ENCODE data around the gene TPCN1.
A peak's percentile ranks its signal among the peaks of the same experiment; 100 is the strongest.

TPCN1 gene

DNA sequence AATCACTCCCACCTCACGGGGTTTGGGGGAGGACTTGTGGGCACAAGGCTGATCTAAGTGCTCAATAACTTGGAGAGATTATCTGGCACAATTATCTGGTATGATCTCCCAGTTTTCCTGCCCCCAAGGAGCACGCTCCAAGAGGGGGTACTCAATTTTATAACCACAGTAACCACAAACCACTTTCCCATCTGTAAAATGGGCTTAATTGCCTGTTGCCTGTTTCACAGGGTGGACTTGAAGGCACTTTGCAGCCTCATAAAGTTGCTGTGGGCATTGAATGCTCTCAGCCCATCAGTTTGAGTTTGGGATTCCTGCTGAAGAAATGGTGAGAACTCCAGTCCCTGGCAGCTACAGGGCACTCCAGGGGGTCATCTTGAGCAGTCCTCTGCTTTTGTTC lies 109.2 kb downstream of the TPCN1 start:
- DNase-seq (ENCODE audit: low spot score in 2 of 2) (no peak), ATAC-seq (replicated peaks; ENCODE audit: extremely low read depth, poor library complexity, severe bottlenecking) (no peak)
- Mint-ChIP-seq H3K27me3 (no peaks in the 10 kb centered on the region), H3K4me3 (no peak overlapping the region), H3K36me3 (ENCODE audit: insufficient read depth) (peaks cover 12% of the 10 kb centered on the region), H3K9me3 (no peaks in the 10 kb centered on the region), H3K27ac (ENCODE audit: low read depth) (no peak overlapping the region), H3K4me1 (peaks cover 41% of the 10 kb centered on the region)

DNA sequence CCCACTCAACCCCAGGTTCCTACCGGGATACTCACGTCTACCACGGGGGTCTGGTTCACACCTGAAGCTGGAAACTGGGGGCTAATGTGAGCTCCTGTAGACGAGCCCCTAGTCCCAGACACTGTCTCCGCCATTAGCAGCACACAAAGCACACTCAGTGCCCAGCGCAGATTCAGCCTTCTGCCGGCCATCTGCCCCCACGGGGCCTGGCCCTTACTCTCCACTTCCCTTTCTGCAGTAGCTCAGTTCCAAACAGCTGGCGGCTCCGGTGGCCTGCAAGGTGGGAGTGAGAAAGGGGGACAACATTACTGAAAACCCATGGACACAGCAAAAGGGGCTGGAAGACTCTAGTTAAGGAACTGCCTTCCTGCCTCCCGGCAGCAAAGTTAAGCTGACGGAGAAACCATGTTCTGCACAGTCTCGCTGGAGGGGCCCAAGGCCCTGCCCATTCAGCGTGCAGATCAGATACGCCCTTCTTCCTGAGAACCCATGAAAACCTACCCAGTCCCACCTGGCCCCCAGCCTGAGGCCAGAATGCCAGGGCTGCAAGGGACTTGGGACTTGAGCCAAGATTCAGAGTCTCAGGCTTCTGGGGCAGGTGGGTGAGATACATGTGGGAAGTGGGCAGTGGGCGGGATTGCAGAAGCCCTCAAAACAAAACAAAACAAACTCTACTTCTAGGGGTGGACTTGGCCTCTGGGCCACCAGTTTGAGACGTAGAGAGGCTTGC lies 111.6 kb downstream of the TPCN1 start:
- H3K4me3 Mint-ChIP-seq: peak overlapping the region; percentile 16
- H3K27me3 Mint-ChIP-seq: no peaks in the 10 kb centered on the region
- H3K36me3 Mint-ChIP-seq (ENCODE audit: insufficient read depth): peaks cover 10% of the 10 kb centered on the region
- no peaks in the 10 kb centered on the region for H3K9me3 Mint-ChIP-seq
- ATAC-seq (replicated peaks; ENCODE audit: extremely low read depth, poor library complexity, severe bottlenecking) (no peak), DNase-seq (ENCODE audit: low spot score in 2 of 2) (no peak)
- H3K4me1 Mint-ChIP-seq: peaks cover 41% of the 10 kb centered on the region
- no peak overlapping the region for H3K27ac Mint-ChIP-seq (ENCODE audit: low read depth)

DNA sequence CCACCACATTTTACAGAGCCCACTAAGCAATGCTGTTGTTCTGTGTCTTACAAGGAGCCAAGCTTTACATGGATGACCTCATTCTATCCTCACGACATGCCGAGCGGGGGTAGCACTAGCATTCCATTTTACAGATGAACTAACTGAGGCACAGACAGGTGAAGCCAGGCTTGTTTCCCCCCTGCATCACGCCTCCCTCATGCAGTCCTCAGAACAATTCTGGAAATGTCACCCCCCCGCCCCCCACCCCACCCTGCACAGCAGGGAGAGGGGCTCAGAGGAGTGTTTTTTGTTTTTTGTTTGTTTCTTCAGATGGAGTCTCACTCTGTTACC lies 112.1 kb downstream of the TPCN1 start:
- Mint-ChIP-seq H3K27ac (ENCODE audit: low read depth) (no peak overlapping the region), H3K27me3 (no peaks in the 10 kb centered on the region), H3K36me3 (ENCODE audit: insufficient read depth) (peaks cover 8% of the 10 kb centered on the region), H3K9me3 (no peaks in the 10 kb centered on the region), H3K4me1 (peaks cover 37% of the 10 kb centered on the region), H3K4me3 (peak overlapping the region; percentile 16)
- ATAC-seq (replicated peaks; ENCODE audit: extremely low read depth, poor library complexity, severe bottlenecking) (no peak), DNase-seq (ENCODE audit: low spot score in 2 of 2) (no peak)

DNA sequence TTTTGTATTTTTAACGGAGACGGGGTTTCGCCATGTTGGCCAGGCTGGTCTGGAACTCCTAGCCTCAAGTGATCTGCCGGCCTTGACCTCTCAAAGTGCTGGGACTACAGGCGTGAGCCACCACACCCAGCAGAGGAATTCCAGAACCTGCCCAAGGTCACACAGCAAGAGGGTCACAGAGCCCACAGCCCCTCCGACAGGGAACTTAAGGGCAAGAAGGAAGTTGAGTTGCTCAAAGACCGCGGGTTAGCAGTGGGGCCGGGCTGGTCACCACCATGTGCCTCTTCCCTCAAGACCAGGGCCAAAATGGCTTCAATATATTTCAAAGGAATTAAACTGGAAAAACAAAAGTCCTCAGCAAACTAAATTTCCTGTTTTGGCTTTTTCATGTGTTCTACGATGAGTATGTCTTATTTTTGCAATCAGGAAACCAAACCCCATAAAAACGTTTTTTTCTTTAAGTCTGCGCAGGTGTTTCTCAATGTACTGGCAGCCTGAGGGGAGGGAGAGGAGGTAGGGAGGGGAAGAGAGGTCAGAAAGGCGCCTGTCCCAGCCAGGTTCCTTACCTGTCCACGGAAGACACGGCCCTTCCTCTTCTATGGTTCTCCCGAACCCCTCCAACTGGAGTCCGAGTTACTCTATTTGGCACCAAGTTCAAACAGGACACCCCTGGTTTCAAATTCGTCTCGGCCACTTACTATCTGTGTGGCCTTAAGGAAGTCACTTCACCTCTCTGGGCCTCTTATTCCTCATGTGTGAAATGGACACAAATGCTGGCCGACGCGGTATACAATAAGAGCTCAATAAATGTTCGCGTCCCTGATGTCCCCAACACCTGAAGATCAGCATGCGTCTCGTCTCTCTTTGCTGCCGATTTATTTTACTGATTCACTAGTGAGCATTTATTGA lies 112.9 kb downstream of the TPCN1 start:
- H3K27me3 Mint-ChIP-seq: no peaks in the 10 kb centered on the region

DNA sequence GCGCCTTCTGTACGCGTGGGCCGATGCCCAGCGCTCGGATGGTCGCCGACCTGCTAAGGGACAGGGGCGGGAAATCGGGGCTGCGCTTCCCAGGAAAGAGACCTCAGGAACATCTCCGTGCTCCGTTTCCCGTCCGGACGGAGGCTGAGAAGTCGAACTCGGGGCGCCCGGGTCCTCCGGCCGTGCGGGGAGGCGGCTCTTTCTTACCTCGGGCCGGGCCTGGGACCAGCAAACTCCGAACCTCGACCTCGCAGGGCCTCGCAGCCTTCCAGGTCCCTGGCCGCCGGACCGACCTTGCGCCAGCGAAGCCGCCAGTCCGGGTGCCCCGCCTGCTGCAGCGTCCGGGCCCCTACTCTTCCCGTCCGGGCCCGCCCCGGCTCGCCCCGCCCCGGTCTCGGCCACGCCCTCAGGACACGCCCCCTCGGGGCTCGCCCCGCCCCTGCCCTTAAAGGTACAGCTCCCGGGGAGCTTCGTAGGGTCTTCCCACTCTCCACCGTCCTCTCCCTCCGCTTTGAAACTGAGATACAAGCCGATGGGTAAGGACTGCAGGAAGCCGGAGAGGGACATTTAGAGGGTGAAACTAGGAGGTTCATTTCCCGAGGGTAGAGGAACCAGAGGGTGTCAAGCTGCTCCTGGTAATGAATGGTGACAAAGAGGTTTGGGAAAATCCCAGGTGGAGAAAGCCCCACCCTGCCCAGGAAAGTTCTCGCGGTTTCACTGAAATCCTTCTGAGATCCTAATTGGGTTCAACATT lies 113.7 kb downstream of the TPCN1 start, which contains the start of gene SLC8B1:
Gene SLC8B1, minus strand, starts transcription at position 324 of the 754 bp plus-strand sequence. CDS start 2,231 bp downstream, outside the sequence.
- H3K27ac Mint-ChIP-seq (ENCODE audit: low read depth): peak within 1 kb of the TSS; percentile 64
- peak within 1 kb of the TSS; percentile 89 for H3K4me3 Mint-ChIP-seq
- ATAC-seq (replicated peaks; ENCODE audit: extremely low read depth, poor library complexity, severe bottlenecking) (peak; percentile 90), DNase-seq (ENCODE audit: low spot score in 2 of 2) (peak; percentile 69 to 79)
- no peaks in the 10 kb centered on the region for H3K27me3 Mint-ChIP-seq
- peaks cover 4% of the 10 kb centered on the region for H3K36me3 Mint-ChIP-seq (ENCODE audit: insufficient read depth)
- peaks cover 26% of the 10 kb centered on the region for H3K4me1 Mint-ChIP-seq
- no peaks in the 10 kb centered on the region for H3K9me3 Mint-ChIP-seq

More for the DNA sequence above, 112.9 kb downstream of the TPCN1 start:
- H3K4me1 Mint-ChIP-seq: peaks cover 34% of the 10 kb centered on the region
- peak overlapping the region; percentile 89 for H3K4me3 Mint-ChIP-seq
- DNase-seq (ENCODE audit: low spot score in 2 of 2): no peak
- peak; percentile 30 for ATAC-seq (replicated peaks; ENCODE audit: extremely low read depth, poor library complexity, severe bottlenecking)
- no peaks in the 10 kb centered on the region for H3K9me3 Mint-ChIP-seq
- H3K36me3 Mint-ChIP-seq (ENCODE audit: insufficient read depth): peaks cover 7% of the 10 kb centered on the region
- H3K27ac Mint-ChIP-seq (ENCODE audit: low read depth): peak overlapping the region; percentile 64

DNA sequence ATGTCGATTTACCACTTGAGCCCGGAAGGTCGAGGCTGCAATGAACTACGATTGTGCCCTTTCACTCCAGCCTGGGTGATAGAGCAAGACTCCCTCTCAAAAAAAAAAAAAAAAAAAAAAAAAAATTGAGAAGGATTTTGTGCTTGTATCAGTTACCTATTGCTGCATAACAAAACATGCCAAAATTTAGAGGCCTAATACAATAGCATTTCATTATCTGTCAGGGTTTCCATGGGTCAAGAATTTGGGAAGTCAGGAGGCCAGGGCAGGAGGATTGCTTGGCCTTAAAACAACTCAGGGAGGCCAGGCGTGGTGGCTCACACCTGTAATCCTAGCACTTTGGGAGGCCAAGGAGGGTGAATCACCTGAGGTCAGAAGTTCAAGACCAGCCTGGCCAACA lies 118.3 kb downstream of the TPCN1 start:
- H3K4me3 Mint-ChIP-seq: no peak overlapping the region
- no peak overlapping the region for H3K27ac Mint-ChIP-seq (ENCODE audit: low read depth)
- H3K4me1 Mint-ChIP-seq: peaks cover 2% of the 10 kb centered on the region
- no peaks in the 10 kb centered on the region for H3K9me3 Mint-ChIP-seq
- H3K27me3 Mint-ChIP-seq: no peaks in the 10 kb centered on the region
- ATAC-seq (replicated peaks; ENCODE audit: extremely low read depth, poor library complexity, severe bottlenecking) (no peak), DNase-seq (ENCODE audit: low spot score in 2 of 2) (no peak)
- no peaks in the 10 kb centered on the region for H3K36me3 Mint-ChIP-seq (ENCODE audit: insufficient read depth)

DNA sequence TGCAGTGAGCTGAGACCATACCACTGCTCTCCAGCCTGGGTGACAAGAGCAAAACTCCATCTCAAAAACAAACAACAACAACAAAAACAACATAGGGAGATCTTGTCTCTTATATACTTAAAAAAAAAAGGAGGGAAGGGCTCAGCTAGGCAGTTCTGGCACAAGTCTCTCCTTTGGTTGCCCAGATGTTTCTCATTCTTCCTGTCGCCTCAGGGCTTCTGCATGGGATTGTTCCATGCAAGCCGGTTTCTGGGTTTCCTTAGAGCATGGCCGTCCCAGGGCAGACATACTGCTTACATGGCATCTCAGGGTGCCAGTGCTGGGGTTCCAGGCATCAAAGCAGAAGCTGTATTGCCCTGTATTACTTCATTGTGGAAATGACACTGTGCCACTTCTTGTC lies 118.8 kb downstream of the TPCN1 start:
- Mint-ChIP-seq H3K9me3 (no peaks in the 10 kb centered on the region), H3K27me3 (no peaks in the 10 kb centered on the region), H3K4me3 (no peak overlapping the region), H3K27ac (ENCODE audit: low read depth) (no peak overlapping the region), H3K4me1 (no peaks in the 10 kb centered on the region), H3K36me3 (ENCODE audit: insufficient read depth) (no peaks in the 10 kb centered on the region)
- no peak for ATAC-seq (replicated peaks; ENCODE audit: extremely low read depth, poor library complexity, severe bottlenecking)
- no peak for DNase-seq (ENCODE audit: low spot score in 2 of 2)

DNA sequence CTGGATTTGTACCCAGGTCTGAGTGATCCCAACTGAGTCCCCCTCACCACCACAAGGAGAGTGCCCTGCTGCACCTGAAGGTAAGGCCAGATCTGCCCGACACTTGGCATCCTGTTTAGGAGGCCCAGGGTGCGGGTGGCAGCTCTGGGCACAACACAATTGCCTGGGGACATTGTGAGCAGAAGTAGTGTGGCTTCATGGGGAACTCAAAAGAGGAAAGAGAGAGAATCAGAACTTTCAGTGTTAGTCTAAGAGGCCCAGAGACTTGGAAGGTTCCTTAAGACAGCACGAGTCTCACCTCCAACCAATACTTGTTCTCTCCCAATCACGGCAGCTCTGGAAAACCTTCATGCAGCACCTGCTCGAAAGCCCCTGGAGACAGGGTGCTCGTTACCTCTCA lies 120.3 kb downstream of the TPCN1 start:
- no peak overlapping the region for H3K4me3 Mint-ChIP-seq
- no peak overlapping the region for H3K27ac Mint-ChIP-seq (ENCODE audit: low read depth)
- no peaks in the 10 kb centered on the region for H3K36me3 Mint-ChIP-seq (ENCODE audit: insufficient read depth)
- ATAC-seq (replicated peaks; ENCODE audit: extremely low read depth, poor library complexity, severe bottlenecking) (no peak), DNase-seq (ENCODE audit: low spot score in 2 of 2) (no peak)
- H3K27me3 Mint-ChIP-seq: no peaks in the 10 kb centered on the region
- no peaks in the 10 kb centered on the region for H3K4me1 Mint-ChIP-seq
- H3K9me3 Mint-ChIP-seq: no peaks in the 10 kb centered on the region

DNA sequence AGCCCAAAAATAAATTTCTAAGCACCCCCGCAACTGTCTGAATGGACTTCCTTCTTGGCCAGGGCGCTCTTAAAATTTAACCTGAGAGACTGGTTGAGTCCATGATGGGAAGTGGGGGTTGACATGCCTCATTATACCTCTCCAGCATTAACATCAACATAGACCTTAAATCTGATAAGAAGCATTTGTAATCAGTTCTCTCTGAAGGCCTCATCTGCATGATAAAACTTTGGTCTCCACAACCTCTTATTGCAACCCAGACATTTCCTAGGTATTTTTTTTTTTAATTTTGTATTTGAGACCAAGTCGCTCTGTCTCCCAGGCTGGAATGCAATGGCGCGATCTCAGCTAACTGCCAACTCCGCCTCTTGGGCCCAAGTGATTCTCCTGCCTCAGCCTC lies 124.1 kb downstream of the TPCN1 start:
- no peak for ATAC-seq (replicated peaks; ENCODE audit: extremely low read depth, poor library complexity, severe bottlenecking)
- Mint-ChIP-seq H3K4me1 (no peaks in the 10 kb centered on the region), H3K4me3 (no peak overlapping the region)

DNA sequence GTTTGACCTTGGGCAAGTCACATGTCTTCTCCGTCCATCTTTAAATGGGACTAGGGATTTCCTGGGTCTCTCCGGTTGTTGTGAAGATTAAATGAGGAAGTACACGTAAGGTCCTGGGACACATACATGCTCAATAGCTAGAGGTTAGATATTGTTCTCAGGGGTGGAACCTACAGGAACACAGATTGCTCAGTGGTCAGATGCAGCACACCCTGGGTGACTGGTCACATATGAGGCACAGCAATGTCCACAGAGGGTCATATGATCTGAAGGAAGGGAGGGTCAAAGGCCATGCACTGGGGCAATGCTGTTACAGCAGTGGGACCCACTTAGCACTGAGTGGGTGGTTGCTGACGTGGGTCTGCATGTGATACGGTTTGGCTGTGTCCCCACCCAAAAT lies 125.1 kb downstream of the TPCN1 start:
- no peak for ATAC-seq (replicated peaks; ENCODE audit: extremely low read depth, poor library complexity, severe bottlenecking)
- Mint-ChIP-seq H3K9me3 (no peaks in the 10 kb centered on the region), H3K4me3 (no peak overlapping the region)

More for the DNA sequence above, 124.1 kb downstream of the TPCN1 start:
- Mint-ChIP-seq H3K9me3 (no peaks in the 10 kb centered on the region), H3K27ac (ENCODE audit: low read depth) (no peak overlapping the region), H3K27me3 (peaks cover 14% of the 10 kb centered on the region), H3K36me3 (ENCODE audit: insufficient read depth) (no peaks in the 10 kb centered on the region)
- DNase-seq (ENCODE audit: low spot score in 2 of 2): no peak

DNA sequence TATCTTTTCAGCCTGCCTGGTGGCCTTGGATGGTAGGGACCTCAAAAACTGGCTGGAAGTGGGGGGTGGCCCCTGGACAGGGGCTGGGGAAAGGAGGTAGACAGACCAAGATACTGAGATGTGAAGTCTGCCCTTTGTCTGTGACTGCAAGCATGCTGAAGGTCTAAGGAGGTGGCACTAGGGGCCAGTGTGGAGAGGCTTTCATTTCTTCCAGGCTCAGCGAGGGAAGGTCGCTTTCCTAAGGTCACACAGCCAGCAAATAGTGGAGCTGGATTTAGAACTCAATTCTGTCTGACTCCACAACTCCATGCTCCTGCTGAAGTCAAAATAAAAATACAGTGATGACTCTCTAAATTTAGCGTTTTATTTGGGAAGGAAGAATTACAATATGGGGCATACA lies 125.8 kb downstream of the TPCN1 start:
- ATAC-seq (replicated peaks; ENCODE audit: extremely low read depth, poor library complexity, severe bottlenecking): no peak
- Mint-ChIP-seq H3K9me3 (no peaks in the 10 kb centered on the region), H3K36me3 (ENCODE audit: insufficient read depth) (no peaks in the 10 kb centered on the region), H3K27me3 (peaks cover 14% of the 10 kb centered on the region), H3K4me1 (no peaks in the 10 kb centered on the region), H3K4me3 (no peak overlapping the region), H3K27ac (ENCODE audit: low read depth) (no peak overlapping the region)
- DNase-seq (ENCODE audit: low spot score in 2 of 2): no peak

More for the DNA sequence above, 125.1 kb downstream of the TPCN1 start:
- Mint-ChIP-seq H3K27me3 (peaks cover 14% of the 10 kb centered on the region), H3K4me1 (no peaks in the 10 kb centered on the region), H3K27ac (ENCODE audit: low read depth) (no peak overlapping the region), H3K36me3 (ENCODE audit: insufficient read depth) (no peaks in the 10 kb centered on the region)
- no peak for DNase-seq (ENCODE audit: low spot score in 2 of 2)

DNA sequence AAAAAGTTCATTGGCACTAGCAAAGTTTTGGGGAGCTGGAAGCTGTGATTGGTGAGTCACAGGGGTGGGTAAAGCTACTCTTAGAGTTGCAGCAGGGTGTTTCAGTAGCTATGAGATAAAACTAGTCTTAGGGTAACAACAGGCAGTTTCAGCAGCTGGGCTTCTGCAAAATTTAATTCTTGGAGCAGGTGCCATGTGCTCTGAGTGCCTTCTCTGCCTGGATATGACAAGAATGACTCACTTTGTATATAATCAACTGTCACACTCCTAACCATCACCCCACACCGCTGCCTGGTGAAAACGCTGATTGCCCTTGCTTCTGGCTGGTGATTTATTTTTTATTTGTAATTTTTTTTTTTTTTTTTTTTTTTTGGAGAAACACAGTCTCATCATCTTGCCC lies 126.6 kb downstream of the TPCN1 start:
- H3K36me3 Mint-ChIP-seq (ENCODE audit: insufficient read depth): no peaks in the 10 kb centered on the region
- no peaks in the 10 kb centered on the region for H3K9me3 Mint-ChIP-seq
- DNase-seq (ENCODE audit: low spot score in 2 of 2) (no peak), ATAC-seq (replicated peaks; ENCODE audit: extremely low read depth, poor library complexity, severe bottlenecking) (no peak)
- H3K27me3 Mint-ChIP-seq: peaks cover 14% of the 10 kb centered on the region
- no peaks in the 10 kb centered on the region for H3K4me1 Mint-ChIP-seq
- H3K4me3 Mint-ChIP-seq: no peak overlapping the region
- H3K27ac Mint-ChIP-seq (ENCODE audit: low read depth): no peak overlapping the region

All from central memory CD8-positive, alpha-beta T cell (primary cell).